Stomach (tissue), 9 donors: ENCODE data around the gene OR2A12. TPM values are rescaled to one million over a fixed set of nuclear protein-coding genes. Genes with fewer than 3 reads are reported as not detected.
"Not testable (repeated sequence)": the region's sequence is repeated elsewhere in the genome, so short reads cannot be mapped to it uniquely, and the experiment has no call there.

Source experiments
- DNase-seq, 2 donors: peaks; one replicate each; pipeline versions ENCODE4 v3.0.0 to v3.0.0-alpha.2; 2013 to 2019
- H3K27ac ChIP-seq, 5 donors: fragments of 200-600 bp in 4 of 5; sonication (generic) in 4 of 5; one replicate each; pipeline ENCODE4 v1.5.1; 2013 to 2019; ENCODE audit warnings: mild to moderate bottlenecking in 1 of 5, moderate library complexity in 1 of 5
- H3K27me3 ChIP-seq, 3 donors: fragments of 200-600 bp; sonication (generic); one replicate each; pipeline ENCODE4 v1.5.1; 2017 to 2019; ENCODE audit warnings: mixed run types in 1 of 3
- H3K36me3 ChIP-seq, 4 donors: fragments of 200-600 bp; sonication (generic); 1 replicate in 3 of 4; 2 replicates in 1 of 4; pipeline ENCODE4 v1.5.1; 2016 to 2019
- H3K4me1 ChIP-seq, 4 donors: fragments of 200-600 bp; sonication (generic); one replicate each; pipeline ENCODE4 v1.5.1; 2016 to 2019
- H3K4me3 ChIP-seq, 4 donors: fragments of 200-600 bp; sonication (generic) in 3 of 4; one replicate each; pipeline ENCODE4 v1.5.1; 2016 to 2019; ENCODE audit warnings: mild to moderate bottlenecking in 1 of 4
- H3K9me3 ChIP-seq, 4 donors: fragments of 200-600 bp; sonication (generic); one replicate each; pipeline ENCODE4 v1.5.1; 2016 to 2019
- CTCF ChIP-seq, 7 experiments: fragments of 450-650 bp in 4 of 7; fragments of 200-600 bp in 3 of 7; sonication (generic) in 3 of 7; IDR thresholded peaks; one replicate each; pipeline ENCODE4 v1.5.1; 2016 to 2019; ENCODE audit warnings: antibody characterized with exemption in 7 of 7, control low read depth in 2 of 7, mild to moderate bottlenecking in 1 of 7
- EP300 ChIP-seq: sonication (generic); formaldehyde crosslinking; IDR thresholded peaks from one replicate; pipeline ENCODE4 v1.6.1; 2017; ENCODE audit warnings: antibody characterized with exemption
- POLR2A ChIP-seq, 4 donors: fragments of 450-650 bp; IDR thresholded peaks; one replicate each; pipeline ENCODE4 v1.6.1; 2016; ENCODE audit warnings: antibody characterized with exemption in 4 of 4, control low read depth in 2 of 4, mild to moderate bottlenecking in 1 of 4, moderate library complexity in 1 of 4
- POLR2AphosphoS5 ChIP-seq, 3 donors: sonication (generic); formaldehyde crosslinking; IDR thresholded peaks; one replicate each; pipeline ENCODE4 v1.6.1; 2016; ENCODE audit warnings: antibody characterized with exemption in 3 of 3
- WGBS, 5 donors: extraction: QIAGEN DNeasy Blood & Tissue Kit in 3 of 5; methylation state at CpG; one replicate each; pipeline versions ENCODE4 v1.1.5 to v1.1.7; 2013 to 2018; 5-methylcytosine and 5-hydroxymethylcytosine counted together
- intact Hi-C: fragments of 100-400 bp; cut with DNase I; formaldehyde crosslinking; loops from one replicate; pipeline ENCODE4 v1.15.1; 2023; ENCODE audit warnings: low total_unique reads
- polyA plus RNA-seq, 3 donors: library from polyadenylated mRNA; stranded (reverse); fragments of 200-250 nt; gene quantifications; one replicate each; pipeline ENCODE4 v1.2.3, GENCODE V29; 2013
- total RNA-seq, 5 donors: library from RNA; depleted of rRNA; stranded (reverse); fragments of >200 nt; gene quantifications; one replicate each; pipeline versions ENCODE4 v1.1.0 to v1.2.3, GENCODE V29; 2014 to 2016
- donor health status: healthy with polysubstance abuse.
- donor health status: Bipolar disorder and iron deficiency.
- donor health status: healthy.

Gene OR2A12
- total and polyA plus RNA-seq, 8 donors: not detected

GRCh38 chr7:144048648-144049047 is 37.4 kb upstream of the OR2A12 start, which contains the start of gene OR2A5:
TSS of gene OR2A5 (plus strand) at chr7:144048948. CDS start at chr7:144050402, 1,454 bp downstream.
- DNase-seq: no peak
- H3K36me3 ChIP-seq: no peaks in the 10 kb centered on the region

DNA sequence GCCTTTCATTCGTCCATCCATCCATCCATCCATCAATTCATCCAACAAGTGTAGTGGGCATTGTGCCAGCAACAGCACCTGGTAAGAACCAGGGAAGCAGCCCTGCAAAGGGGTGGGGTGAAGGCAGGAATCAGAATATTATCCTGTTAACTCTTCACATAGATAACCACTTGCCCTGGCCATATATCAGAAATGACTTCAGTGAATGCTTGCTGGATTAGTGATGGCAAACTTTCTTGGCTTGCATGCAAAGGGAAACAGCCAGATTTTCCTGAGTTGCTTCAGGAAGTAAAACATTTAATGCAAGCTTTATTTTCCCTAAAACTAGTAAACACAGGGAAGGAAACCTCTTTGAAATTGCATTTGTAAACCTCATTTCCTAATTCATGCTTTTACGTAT is 36.6 kb upstream of the OR2A12 start:
- intact Hi-C loops: no loop called here
- no peak for DNase-seq
- Histone ChIP-seq H3K27ac (no peak overlapping the region), H3K4me1 (peaks cover 0 to 10% (median 0%) of the 10 kb centered on the region in 4 donors), H3K27me3 (no peaks in the 10 kb centered on the region), H3K9me3 (no peaks in the 10 kb centered on the region), H3K36me3 (no peaks in the 10 kb centered on the region), H3K4me3 (no peak overlapping the region)
- 42 to 66% (median 54%) methylated on average over 2 of the region's 2 CpGs for WGBS, 5 donors
- TF ChIP-seq CTCF (IDR thresholded peaks at IDR 0.05) (no peak), EP300 (no peak), POLR2AphosphoS5 (IDR thresholded peaks at IDR 0.05) (no peak), POLR2A (IDR thresholded peaks at IDR 0.05) (no peak)

More at GRCh38 chr7:144048648-144049047, 37.4 kb upstream of the OR2A12 start, which contains the start of gene OR2A5:
- no peaks in the 10 kb centered on the region for H3K9me3 ChIP-seq
- H3K27me3 ChIP-seq: no peaks in the 10 kb centered on the region
- H3K4me3 ChIP-seq: no peak within 1 kb of the TSS
- WGBS, 5 donors: 33 to 69% (median 44%) methylated on average over 1 of the region's 1 CpG
- H3K4me1 ChIP-seq: peaks cover 0 to 10% (median 0%) of the 10 kb centered on the region in 4 donors
- no peak for TF ChIP-seq POLR2A (IDR thresholded peaks at IDR 0.05)
- no peak for TF ChIP-seq POLR2AphosphoS5 (IDR thresholded peaks at IDR 0.05)
- no peak for TF ChIP-seq CTCF (IDR thresholded peaks at IDR 0.05)
- no peak for TF ChIP-seq EP300
- H3K27ac ChIP-seq: no peak within 1 kb of the TSS
- intact Hi-C loops: no loop called here

DNA sequence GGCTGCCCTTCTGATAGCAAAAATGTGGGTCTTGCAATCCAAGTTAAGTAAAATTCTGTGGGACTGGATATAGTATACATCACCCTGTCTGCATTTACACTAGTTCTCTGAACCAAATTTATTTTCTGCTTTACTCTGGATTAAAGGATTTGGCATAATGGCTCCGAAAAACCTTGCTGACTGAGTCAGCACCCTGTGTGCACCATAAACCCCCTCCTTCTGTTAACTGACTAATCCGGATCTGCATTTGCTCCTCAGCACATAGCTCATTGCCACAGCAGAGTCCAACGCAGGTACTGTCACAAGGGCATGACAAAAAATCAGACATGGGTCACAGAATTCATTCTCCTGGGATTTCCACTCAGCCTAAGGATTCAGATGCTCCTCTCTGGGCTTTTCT is 36.0 kb upstream of the OR2A12 start:
- intact Hi-C loops: no loop called here
- DNase-seq: no peak
- Histone ChIP-seq H3K27me3 (no peaks in the 10 kb centered on the region), H3K9me3 (no peaks in the 10 kb centered on the region), H3K27ac (no peak overlapping the region), H3K4me3 (no peak overlapping the region), H3K4me1 (peaks cover 0 to 10% (median 0%) of the 10 kb centered on the region in 4 donors), H3K36me3 (no peaks in the 10 kb centered on the region)
- 46 to 69% (median 60%) methylated on average over 3 of the region's 3 CpGs for WGBS, 5 donors
- TF ChIP-seq POLR2A (IDR thresholded peaks at IDR 0.05) (no peak), CTCF (IDR thresholded peaks at IDR 0.05) (no peak), EP300 (no peak), POLR2AphosphoS5 (IDR thresholded peaks at IDR 0.05) (no peak)

GRCh38 chr7:144050884-144051283 is 35.2 kb upstream of the OR2A12 start:
- H3K27ac ChIP-seq, intact Hi-C loops, DNase-seq, H3K9me3 ChIP-seq, H3K27me3 ChIP-seq, H3K4me3 ChIP-seq, H3K36me3 ChIP-seq: not testable (repeated sequence)
- H3K4me1 ChIP-seq: peaks cover 0 to 10% (median 0%) of the 10 kb centered on the region in 4 donors
- WGBS, 5 donors: 84 to 95% (median 89%) methylated on average over 8 of the region's 8 CpGs

- Histone ChIP-seq H3K36me3 (no peaks in the 10 kb centered on the region), H3K9me3 (peaks cover 0 to 11% (median 2%) of the 10 kb centered on the region in 4 donors), H3K27me3 (no peaks in the 10 kb centered on the region), H3K27ac (no peak overlapping the region), H3K4me1 (no peaks in the 10 kb centered on the region), H3K4me3 (no peak overlapping the region)
- WGBS, 5 donors: 51 to 72% (median 62%) methylated on average over 3 of the region's 3 CpGs
- no peak for DNase-seq
- TF ChIP-seq POLR2A (IDR thresholded peaks at IDR 0.05): no peak
- TF ChIP-seq POLR2AphosphoS5 (IDR thresholded peaks at IDR 0.05): no peak
- TF ChIP-seq CTCF (IDR thresholded peaks at IDR 0.05): no peak
- TF ChIP-seq EP300: no peak
- intact Hi-C loops: no loop called here
Measured at GRCh38 chr7:144057954-144058353, 28.1 kb upstream of the OR2A12 start.
